A549 (cell line): ENCODE results near the gene UQCC2. TPM values are rescaled to one million over a fixed set of nuclear protein-coding genes. Genes with fewer than 3 reads are reported as not detected.
A peak's percentile ranks its signal among the peaks of the same experiment; 100 is the strongest.

ENCODE experiments used
- ATAC-seq, 2 experiments: fragments of 200-7000 bp in 1 of 2; fragments of >200 bp in 1 of 2; cut with Nextera tagmentation in 1 of 2; cut with Tn5 transposase in 1 of 2; 3 replicates each; pipeline versions ENCODE4 v1.8.0 to v1.9.1; 2018 to 2020; ENCODE audit warnings: mild to moderate bottlenecking in 1 of 2, moderate library complexity in 1 of 2
- CTCF ChIA-PET: fragments of 300-600 bp; sonication (Branson Sonifier 250); formaldehyde crosslinking; extraction: SDS; loops from one replicate; lab custom pipeline; 2021; ENCODE audit warnings: antibody characterized with exemption, inconsistent platforms; lab: Yijun Ruan, JAX
- POLR2A ChIA-PET: fragments of 350-600 bp; formaldehyde crosslinking; extraction: SDS; loops from one replicate; lab custom pipeline; 2021; ENCODE audit warnings: antibody characterized with exemption, inconsistent platforms; lab: Yijun Ruan, JAX
- DNase-seq, 2 experiments: peaks; one replicate each; pipeline versions ENCODE4 v3.0.0 to v3.0.0-alpha.2; 2011 to 2016; ENCODE audit warnings: low read depth in 1 of 2, low spot score in 1 of 2
- FAIRE-seq: peaks from 2 replicates; lab custom pipeline; 2011; peaks lifted over from hg19 to GRCh38; lab: Jason Lieb, UNC
- H3K27ac ChIP-seq, 2 experiments: fragments of >200 bp; sonication (Bioruptor Twin); formaldehyde crosslinking; 3 replicates each; pipeline ENCODE4 v1.5.1; 2016 to 2017
- H3K4me1 ChIP-seq: fragments of >200 bp; sonication (Bioruptor Twin); formaldehyde crosslinking; 3 replicates; pipeline ENCODE4 v1.6.1; 2016
- H3K4me2 ChIP-seq: fragments of >200 bp; sonication (Bioruptor Twin); formaldehyde crosslinking; 3 replicates; pipeline ENCODE4 v1.6.1; 2016
- H3K4me3 ChIP-seq: fragments of >200 bp; sonication (Bioruptor Twin); formaldehyde crosslinking; 3 replicates; pipeline ENCODE4 v1.5.1; 2016
- H3K9me3 ChIP-seq: fragments of >200 bp; sonication (Bioruptor Twin); formaldehyde crosslinking; 3 replicates; pipeline ENCODE4 v1.6.1; 2016
- BHLHE40 ChIP-seq: IDR thresholded peaks from 2 replicates; pipeline ENCODE4 v1.6.1; 2012; ENCODE audit warnings: low read depth, low read length, inconsistent platforms
- CBX8 ChIP-seq: fragments of 200-600 bp; sonication (generic); IDR thresholded peaks from 2 replicates; pipeline ENCODE4 v1.6.1; 2016
- CEBPB ChIP-seq, 2 experiments: fragments of >200 bp in 1 of 2; sonication (Bioruptor Twin) in 1 of 2; formaldehyde crosslinking in 1 of 2; IDR thresholded peaks; 2 replicates each; pipeline ENCODE4 v1.6.1; 2012 to 2016
- CHD2 ChIP-seq: fragments of 150-350 bp; IDR thresholded peaks from 2 replicates; pipeline ENCODE4 v1.6.1; 2014; ENCODE audit warnings: low read length; ENCODE audit not compliant: partially characterized antibody
- CHD4 ChIP-seq: fragments of 200-600 bp; sonication (generic); IDR thresholded peaks from 2 replicates; pipeline ENCODE4 v1.6.1; 2016; ENCODE audit warnings: antibody characterized with exemption, mild to moderate bottlenecking, borderline replicate concordance
- EHF ChIP-seq: fragments of 250-450 bp; sonication (Bioruptor Pico); IDR thresholded peaks from 2 replicates; pipeline ENCODE4 v1.5.0; 2020; ENCODE audit warnings: mild to moderate bottlenecking
- EHMT2 ChIP-seq: fragments of 200-600 bp; sonication (generic); IDR thresholded peaks from 2 replicates; pipeline ENCODE4 v1.6.1; 2016; ENCODE audit warnings: antibody characterized with exemption, low read depth, mild to moderate bottlenecking, moderate library complexity
- FOSB ChIP-seq: fragments of 250-450 bp; sonication (Bioruptor Pico); IDR thresholded peaks from 2 replicates; pipeline ENCODE4 v1.5.0; 2020; ENCODE audit warnings: mild to moderate bottlenecking, moderate library complexity
- FOSL2 ChIP-seq, 2 experiments: fragments of 450-650 bp in 1 of 2; fragments of >200 bp in 1 of 2; sonication (Bioruptor Twin) in 1 of 2; formaldehyde crosslinking; IDR thresholded peaks; 2 replicates each; pipeline versions ENCODE4 v1.5.0 to v1.6.1; 2016 to 2020; ENCODE audit warnings: mild to moderate bottlenecking in 1 of 2, moderate library complexity in 1 of 2
- HOXA7 ChIP-seq: fragments of 250-450 bp; sonication (Bioruptor Pico); IDR thresholded peaks from 2 replicates; pipeline ENCODE4 v1.5.0; 2020; ENCODE audit warnings: mild to moderate bottlenecking, moderate library complexity
- JUNB ChIP-seq: fragments of >200 bp; sonication (Bioruptor Twin); formaldehyde crosslinking; IDR thresholded peaks from 2 replicates; pipeline ENCODE4 v1.6.1; 2016
- KDM1A ChIP-seq: fragments of 200-600 bp; sonication (generic); IDR thresholded peaks from 2 replicates; pipeline ENCODE4 v1.6.1; 2016; ENCODE audit warnings: low read depth, mild to moderate bottlenecking
- KDM5A ChIP-seq: fragments of 200-600 bp; sonication (generic); IDR thresholded peaks from 2 replicates; pipeline ENCODE4 v1.6.1; 2016; ENCODE audit warnings: antibody characterized with exemption, mild to moderate bottlenecking
- MYC ChIP-seq: IDR thresholded peaks from 2 replicates; pipeline ENCODE4 v1.6.1; 2012; ENCODE audit warnings: mild to moderate bottlenecking, inconsistent platforms, low read length, improper control_type of control experiment, borderline replicate concordance
- NFE2L2 ChIP-seq: fragments of 150-350 bp; conservative IDR thresholded peaks from 2 replicates; pipeline ENCODE4 v1.6.1; 2014; ENCODE audit warnings: low read length
- NR3C1 ChIP-seq: fragments of >200 bp; sonication (Bioruptor Twin); formaldehyde crosslinking; IDR thresholded peaks from 3 replicates; pipeline ENCODE4 v1.6.1; 2017
- PHF8 ChIP-seq: fragments of 200-600 bp; sonication (generic); IDR thresholded peaks from 2 replicates; pipeline ENCODE4 v1.6.1; 2016; ENCODE audit warnings: low read depth, mild to moderate bottlenecking, antibody characterized with exemption, moderate library complexity, borderline replicate concordance
- RNF2 ChIP-seq: fragments of 200-600 bp; sonication (generic); IDR thresholded peaks from 2 replicates; pipeline ENCODE4 v1.6.1; 2016; ENCODE audit warnings: low read depth, mild to moderate bottlenecking, antibody characterized with exemption, moderate library complexity, borderline replicate concordance
- SMC3 ChIP-seq: fragments of >200 bp; sonication (Bioruptor Twin); formaldehyde crosslinking; IDR thresholded peaks from 3 replicates; pipeline ENCODE4 v1.6.1; 2018; ENCODE audit warnings: inconsistent platforms
- SREBF2 ChIP-seq: fragments of 450-650 bp; IDR thresholded peaks from 2 replicates; pipeline ENCODE4 v1.6.1; 2014; ENCODE audit warnings: mild to moderate bottlenecking, moderate library complexity
- ZC3H11A ChIP-seq: fragments of 450-650 bp; IDR thresholded peaks from 2 replicates; pipeline ENCODE4 v1.6.1; 2014; ENCODE audit warnings: antibody characterized with exemption, mild to moderate bottlenecking
- ZFP36 ChIP-seq: fragments of 450-650 bp; IDR thresholded peaks from 2 replicates; pipeline ENCODE4 v1.6.1; 2014; ENCODE audit warnings: borderline replicate concordance; ENCODE audit not compliant: partially characterized antibody
- WGBS: methylation state at CpG from one replicate; pipeline ENCODE4 v1.1.6; 2017; ENCODE audit errors: missing lambda C conversion rate; 5-methylcytosine and 5-hydroxymethylcytosine counted together
- polyA plus RNA-seq, 4 experiments: library from polyadenylated mRNA; depleted of rRNA in 3 of 4; stranded (reverse); fragments of >200 nt; fragmentation: RNase III in 1 of 4; extraction: RNeasy Plus Mini Kit Qiagen cat#74134 plus additional on column Dnase treatment in 1 of 4; gene quantifications; 2 replicates in 3 of 4; 3 replicates in 1 of 4; pipeline ENCODE4 v1.2.3, GENCODE V29; 2011 to 2017
- TF ChIP-seq, protein P1 (sequence below): fragments of 250-450 bp; sonication (Bioruptor Pico); IDR thresholded peaks from 2 replicates; pipeline ENCODE4 v1.5.0; 2021; ENCODE audit warnings: mild to moderate bottlenecking, moderate library complexity, borderline replicate concordance
- TF ChIP-seq, protein P2 (sequence below): fragments of 150-350 bp; IDR thresholded peaks from 2 replicates; pipeline ENCODE4 v1.6.1; 2014; ENCODE audit warnings: low read depth, mild to moderate bottlenecking, low read length
- TF ChIP-seq, protein P3 (sequence below): fragments of 450-650 bp; IDR thresholded peaks from 2 replicates; pipeline ENCODE4 v1.6.1; 2014; ENCODE audit warnings: antibody characterized with exemption
- TF ChIP-seq, protein P4 (sequence below): IDR thresholded peaks from 2 replicates; pipeline ENCODE4 v1.6.1; 2012

UQCC2 gene
- polyA plus RNA-seq, 2 of the 4 experiments (the other 2 are of a cell fraction): 65.5 to 82.0 TPM

DNA sequence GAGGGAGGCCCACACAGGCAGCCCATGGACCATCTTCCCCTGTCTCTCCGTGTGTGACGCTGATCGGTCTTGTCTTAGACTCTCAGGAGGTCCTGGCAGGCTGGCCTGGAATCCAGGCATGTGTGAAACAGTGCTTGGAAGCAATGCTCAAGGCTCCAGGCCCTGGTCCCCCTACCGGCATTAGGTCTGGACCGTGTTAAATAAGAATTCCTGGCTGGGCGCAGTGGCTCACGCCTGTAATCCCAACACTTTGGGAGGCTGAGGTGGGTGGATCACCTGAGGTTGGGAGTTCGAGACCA is 22.2 kb upstream of the UQCC2 start:
- FAIRE-seq (no peak), ATAC-seq (no peak)
- CTCF ChIA-PET: interaction anchor here (1.2 kb wide), 1 partner anchor 22 kb away, joined by 3 read pairs; the partner anchor contains the start of gene UQCC2

DNA sequence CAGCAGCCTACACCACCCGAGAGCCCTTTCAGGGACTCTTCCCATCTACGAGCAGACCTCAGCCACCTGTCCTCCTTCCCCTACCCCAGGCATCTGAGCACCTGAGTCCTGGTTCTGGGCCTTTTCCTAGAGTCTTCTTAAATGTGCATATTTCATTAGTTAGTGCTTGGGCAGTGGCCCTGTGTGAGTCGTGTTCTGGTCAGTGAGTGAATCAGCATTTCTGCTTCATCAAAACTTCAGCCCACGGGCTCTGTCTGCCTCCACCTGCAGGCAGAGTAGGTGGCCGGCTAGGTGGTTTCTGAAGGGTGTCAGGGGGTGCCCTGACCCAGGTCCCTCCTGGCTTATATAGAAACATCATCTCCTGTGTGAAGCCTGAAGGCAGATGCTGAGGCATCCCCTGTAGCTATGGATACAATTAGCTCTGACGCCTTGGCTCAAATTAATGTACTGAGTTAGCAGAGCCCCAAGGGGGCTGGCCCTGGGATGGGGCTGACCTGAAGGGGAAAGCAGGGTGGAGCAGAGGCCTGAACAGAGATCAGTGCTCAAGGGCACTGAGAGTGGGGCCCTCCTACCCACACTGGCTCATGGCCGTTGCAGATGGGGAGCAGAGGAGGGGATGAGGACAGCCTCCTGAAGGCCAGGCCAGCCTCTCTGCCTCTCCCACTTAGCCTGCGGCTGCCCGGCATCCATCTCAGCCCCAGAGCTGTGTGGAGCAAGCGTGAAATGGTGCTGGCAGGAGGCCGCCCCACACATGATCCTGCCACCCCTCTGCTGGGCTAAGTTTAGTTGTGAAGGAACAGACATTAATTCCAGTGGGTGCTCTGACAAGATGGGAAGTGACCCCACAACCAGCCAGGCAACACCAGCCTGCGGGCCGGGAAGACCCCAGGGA is 21.6 kb upstream of the UQCC2 start:
- Histone ChIP-seq H3K4me1 (no peaks in the 10 kb centered on the region), H3K4me3 (no peak overlapping the region), H3K9me3 (no peaks in the 10 kb centered on the region), H3K27ac (peak overlapping the region; percentile 14 to 46; a peak in 3 of 6 replicates), H3K4me2 (no peak overlapping the region)
- ChIA-PET CTCF (interaction anchor here (1.0 to 2.1 kb wide), 2 partner anchors 22 to 29 kb away, joined by 3 to 10 read pairs; partner anchors contain the start of gene UQCC2), POLR2A (no interaction called here)
- FAIRE-seq (no peak), DNase-seq (no peak), ATAC-seq (no peak)
- TF ChIP-seq PHF8 (no peak), BHLHE40 (no peak), NFE2L2 (no peak), SMC3 (no peak), FOSL2 (IDR thresholded peaks at IDR 0.05) (no peak), FOSL2 (CRISPR knock-in tag; IDR thresholded peaks at IDR 0.05) (no peak), EHMT2 (no peak), HOXA7 (no peak), JUNB (no peak), FOSB (CRISPR knock-in tag) (no peak)
- TF ChIP-seq, protein P1, sequence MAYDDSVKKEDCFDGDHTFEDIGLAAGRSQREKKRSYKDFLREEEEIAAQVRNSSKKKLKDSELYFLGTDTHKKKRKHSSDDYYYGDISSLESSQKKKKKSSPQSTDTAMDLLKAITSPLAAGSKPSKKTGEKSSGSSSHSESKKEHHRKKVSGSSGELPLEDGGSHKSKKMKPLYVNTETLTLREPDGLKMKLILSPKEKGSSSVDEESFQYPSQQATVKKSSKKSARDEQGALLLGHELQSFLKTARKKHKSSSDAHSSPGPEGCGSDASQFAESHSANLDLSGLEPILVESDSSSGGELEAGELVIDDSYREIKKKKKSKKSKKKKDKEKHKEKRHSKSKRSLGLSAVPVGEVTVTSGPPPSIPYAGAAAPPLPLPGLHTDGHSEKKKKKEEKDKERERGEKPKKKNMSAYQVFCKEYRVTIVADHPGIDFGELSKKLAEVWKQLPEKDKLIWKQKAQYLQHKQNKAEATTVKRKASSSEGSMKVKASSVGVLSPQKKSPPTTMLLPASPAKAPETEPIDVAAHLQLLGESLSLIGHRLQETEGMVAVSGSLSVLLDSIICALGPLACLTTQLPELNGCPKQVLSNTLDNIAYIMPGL (CRISPR knock-in tag): no peak
- TF ChIP-seq, protein P2, sequence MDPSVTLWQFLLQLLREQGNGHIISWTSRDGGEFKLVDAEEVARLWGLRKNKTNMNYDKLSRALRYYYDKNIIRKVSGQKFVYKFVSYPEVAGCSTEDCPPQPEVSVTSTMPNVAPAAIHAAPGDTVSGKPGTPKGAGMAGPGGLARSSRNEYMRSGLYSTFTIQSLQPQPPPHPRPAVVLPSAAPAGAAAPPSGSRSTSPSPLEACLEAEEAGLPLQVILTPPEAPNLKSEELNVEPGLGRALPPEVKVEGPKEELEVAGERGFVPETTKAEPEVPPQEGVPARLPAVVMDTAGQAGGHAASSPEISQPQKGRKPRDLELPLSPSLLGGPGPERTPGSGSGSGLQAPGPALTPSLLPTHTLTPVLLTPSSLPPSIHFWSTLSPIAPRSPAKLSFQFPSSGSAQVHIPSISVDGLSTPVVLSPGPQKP: no peak
- WGBS: 60% methylated on average over 7 of the region's 13 CpGs

More for the DNA sequence above, 22.2 kb upstream of the UQCC2 start:
- H3K4me3 ChIP-seq: no peak overlapping the region
- WGBS: 91% methylated on average over 5 of the region's 8 CpGs
- no peaks in the 10 kb centered on the region for H3K4me1 ChIP-seq
- TF ChIP-seq CHD4 (no peak), PHF8 (no peak), KDM5A (no peak), EHF (CRISPR knock-in tag) (no peak), ZFP36 (no peak)
- TF ChIP-seq, protein P3, sequence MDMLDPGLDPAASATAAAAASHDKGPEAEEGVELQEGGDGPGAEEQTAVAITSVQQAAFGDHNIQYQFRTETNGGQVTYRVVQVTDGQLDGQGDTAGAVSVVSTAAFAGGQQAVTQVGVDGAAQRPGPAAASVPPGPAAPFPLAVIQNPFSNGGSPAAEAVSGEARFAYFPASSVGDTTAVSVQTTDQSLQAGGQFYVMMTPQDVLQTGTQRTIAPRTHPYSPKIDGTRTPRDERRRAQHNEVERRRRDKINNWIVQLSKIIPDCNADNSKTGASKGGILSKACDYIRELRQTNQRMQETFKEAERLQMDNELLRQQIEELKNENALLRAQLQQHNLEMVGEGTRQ: no peak
- DNase-seq: no peak
- H3K4me2 ChIP-seq: no peak overlapping the region
- H3K9me3 ChIP-seq: no peaks in the 10 kb centered on the region
- POLR2A ChIA-PET: no interaction called here
- H3K27ac ChIP-seq: no peak overlapping the region; a peak in 1 of 6 replicates

DNA sequence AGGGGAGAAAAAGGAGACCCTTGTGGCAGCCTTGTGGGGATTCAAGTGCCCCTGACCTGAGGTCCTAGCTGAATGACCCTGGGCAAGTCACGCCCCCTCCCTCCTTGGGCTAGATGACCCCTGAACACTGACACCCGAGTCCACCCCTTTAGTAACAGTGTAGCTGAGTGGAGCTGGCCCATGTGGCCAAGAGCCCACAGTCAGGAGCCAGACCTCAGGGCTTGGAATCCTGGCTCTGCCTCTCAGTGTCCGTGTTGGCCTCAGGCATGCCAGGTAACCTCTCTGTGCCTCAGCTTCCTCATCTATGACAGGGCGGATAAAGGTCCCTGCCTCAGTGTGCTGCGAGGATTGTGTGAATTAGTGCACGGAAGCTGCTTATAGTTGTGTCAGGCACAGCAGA is 20.9 kb upstream of the UQCC2 start:
- POLR2A ChIA-PET: no interaction called here

More for the DNA sequence above, 20.9 kb upstream of the UQCC2 start:
- no peak for ATAC-seq
- no peaks in the 10 kb centered on the region for H3K9me3 ChIP-seq
- TF ChIP-seq RNF2: no peak
- TF ChIP-seq ZC3H11A: no peak
- TF ChIP-seq CHD2: no peak
- no peak for TF ChIP-seq KDM1A
- TF ChIP-seq CEBPB (IDR thresholded peaks at IDR 0.05): no peak
- TF ChIP-seq MYC: no peak
- TF ChIP-seq ZFP36: no peak
- no peak for TF ChIP-seq EHMT2
- no peak for TF ChIP-seq FOSL2 (IDR thresholded peaks at IDR 0.05)
- TF ChIP-seq FOSL2 (CRISPR knock-in tag; IDR thresholded peaks at IDR 0.05): no peak
- no peak for TF ChIP-seq NR3C1
- TF ChIP-seq, protein P4, sequence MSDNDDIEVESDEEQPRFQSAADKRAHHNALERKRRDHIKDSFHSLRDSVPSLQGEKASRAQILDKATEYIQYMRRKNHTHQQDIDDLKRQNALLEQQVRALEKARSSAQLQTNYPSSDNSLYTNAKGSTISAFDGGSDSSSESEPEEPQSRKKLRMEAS: no peak
- no peak for TF ChIP-seq CBX8
- no peak for TF ChIP-seq SREBF2
- TF ChIP-seq, all 56 proteins: peak for 0
- Histone ChIP-seq H3K27ac (peak overlapping the region in 1 of 2 experiments; percentile 46; a peak in 3 of 6 replicates), H3K4me2 (no peak overlapping the region), H3K4me1 (no peaks in the 10 kb centered on the region), H3K4me3 (no peak overlapping the region)
- FAIRE-seq: no peak
- DNase-seq: no peak
- WGBS: 94% methylated on average over 3 of the region's 6 CpGs
- CTCF ChIA-PET: interaction anchor here (1.0 to 2.1 kb wide), 3 partner anchors 12 to 29 kb away, joined by 3 to 10 read pairs (median 6); partner anchors contain the start of gene UQCC2
